Natural killer cell (primary cell): ENCODE measurements around the gene TMEM225B. TPM values are rescaled to one million over a fixed set of nuclear protein-coding genes. Genes with fewer than 3 reads are reported as not detected.
A peak's percentile ranks its signal among the peaks of the same experiment; 100 is the strongest.
"Not testable (repeated sequence)": the region's sequence is repeated elsewhere in the genome, so short reads cannot be mapped to it uniquely, and the experiment has no call there.

Source experiments
- ATAC-seq, 3 donors: fragments of 150-1000 bp in 2 of 3; fragments of 200-7000 bp in 1 of 3; cut with Tn5 transposase; 1 replicate in 1 of 3; 2 replicates in 2 of 3; pipeline ENCODE4 v1.10.0; 2021; ENCODE audit warnings: mild to moderate bottlenecking in 2 of 3, moderate library complexity in 2 of 3
- DNase-seq, 2 donors: peaks; one replicate each; pipeline versions ENCODE4 v3.0.0 to v3.0.0-alpha.2; 2013 to 2021; ENCODE audit warnings: mixed read lengths in 1 of 2
- H3K27ac ChIP-seq: one replicate; pipeline ENCODE4 v1.5.1; 2013; ENCODE audit warnings: mild to moderate bottlenecking, low read length
- H3K27me3 ChIP-seq: one replicate; pipeline ENCODE4 v1.6.1; 2013; ENCODE audit warnings: low read length; ENCODE audit not compliant: control insufficient read depth, insufficient read depth
- H3K36me3 ChIP-seq: one replicate; pipeline ENCODE4 v1.6.1; 2013; ENCODE audit warnings: low read length; ENCODE audit not compliant: control insufficient read depth, insufficient read depth
- H3K4me1 ChIP-seq: one replicate; pipeline ENCODE4 v1.6.1; 2013; ENCODE audit warnings: low read length; ENCODE audit not compliant: control insufficient read depth, insufficient read depth
- H3K4me3 ChIP-seq: one replicate; pipeline ENCODE4 v1.5.1; 2013; ENCODE audit warnings: low read length
- H3K9me3 ChIP-seq: one replicate; pipeline ENCODE4 v1.6.1; 2013; ENCODE audit warnings: low read length; ENCODE audit not compliant: control insufficient read depth, insufficient read depth
- H3K27ac Mint-ChIP-seq, 2 donors: one replicate each; pipeline ENCODE4 v1.8.0; 2022; ENCODE audit warnings: mild to moderate bottlenecking in 2 of 2, mixed read lengths in 2 of 2, moderate library complexity in 1 of 2
- H3K27me3 Mint-ChIP-seq, 2 donors: one replicate each; pipeline ENCODE4 v1.8.0; 2022; ENCODE audit warnings: low read depth in 2 of 2, mixed read lengths in 2 of 2
- H3K36me3 Mint-ChIP-seq: one replicate; pipeline ENCODE4 v1.8.0; 2022; ENCODE audit warnings: mixed read lengths
- H3K4me1 Mint-ChIP-seq, 2 donors: one replicate each; pipeline ENCODE4 v1.8.0; 2022; ENCODE audit warnings: mixed read lengths in 2 of 2
- H3K4me3 Mint-ChIP-seq: one replicate; pipeline ENCODE4 v1.8.0; 2022; ENCODE audit warnings: mild to moderate bottlenecking, moderate library complexity, mixed read lengths
- H3K9me3 Mint-ChIP-seq, 2 donors: one replicate each; pipeline ENCODE4 v1.8.0; 2022; ENCODE audit warnings: mixed read lengths in 2 of 2
- WGBS: methylation state at CpG from one replicate; pipeline ENCODE4 v1.1.7; 2013; ENCODE audit warnings: missing lambda C conversion rate; ENCODE audit not compliant: insufficient coverage; 5-methylcytosine and 5-hydroxymethylcytosine counted together
- intact Hi-C: fragments of 100-400 bp; cut with micrococcal nuclease; formaldehyde crosslinking; loops from one replicate; pipeline ENCODE4 v1.14.2; 2022
- total RNA-seq, 4 donors: library from RNA; stranded (reverse); fragments of 120-200 nt in 1 of 4; gene quantifications; one replicate each; pipeline versions ENCODE4 v1.2.3 to v1.2.4, GENCODE V29; 2013 to 2022
- TF ChIP-seq, protein P1 (sequence below): fragments of 200-600 bp; IDR thresholded peaks from one replicate; pipeline ENCODE4 v1.8.0; 2022; ENCODE audit warnings: antibody characterized with exemption

Gene TMEM225B, protein sequence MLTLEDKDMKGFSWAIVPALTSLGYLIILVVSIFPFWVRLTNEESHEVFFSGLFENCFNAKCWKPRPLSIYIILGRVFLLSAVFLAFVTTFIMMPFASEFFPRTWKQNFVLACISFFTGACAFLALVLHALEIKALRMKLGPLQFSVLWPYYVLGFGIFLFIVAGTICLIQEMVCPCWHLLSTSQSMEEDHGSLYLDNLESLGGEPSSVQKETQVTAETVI
- 1 to 10 TPM; 1.4 to 2.5 (median 2.0) TPM for total RNA-seq
- total RNA-seq (2013) = 1.9 TPM

DNA sequence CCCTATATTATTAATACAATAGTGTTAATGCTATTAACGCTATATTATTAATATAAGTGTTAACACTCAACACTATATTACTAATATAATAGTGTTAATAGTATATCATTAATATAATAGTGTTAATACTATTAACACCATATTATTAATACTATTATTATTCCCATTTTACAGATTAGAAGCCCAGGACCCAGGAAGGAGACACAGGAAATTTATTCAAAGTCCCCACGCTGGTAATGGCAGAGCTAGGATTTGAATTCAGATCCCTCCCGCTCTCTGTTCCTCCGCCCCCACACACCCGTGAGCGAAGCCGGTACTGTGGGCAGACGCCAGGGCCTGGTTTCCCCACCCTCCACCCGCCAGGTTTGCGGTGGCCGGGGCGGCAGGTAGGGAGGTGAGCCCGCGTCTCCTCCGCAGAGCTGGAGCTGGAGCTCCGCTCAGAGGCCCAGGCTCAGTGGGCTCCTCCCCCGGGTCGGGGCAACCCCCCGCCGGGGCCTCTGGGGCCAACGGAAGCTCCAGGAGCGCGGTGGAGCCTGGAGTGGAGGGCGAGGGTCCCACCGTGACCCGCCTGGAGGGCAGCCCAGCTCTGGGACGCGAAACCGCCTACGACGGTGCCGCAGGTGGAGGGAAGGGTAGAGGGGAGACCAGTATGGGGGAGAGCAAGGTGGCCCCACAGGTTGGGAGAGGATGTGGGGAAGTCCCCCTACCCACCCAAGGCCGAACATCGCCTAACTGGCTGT, at the start of gene TMEM225B:
TSS of gene TMEM225B (plus strand) at position 506 of the 740 bp plus-strand sequence. CDS start 6,122 bp downstream, outside the sequence.
- H3K27me3 Mint-ChIP-seq = no peaks in the 10 kb centered on the region
- ATAC-seq (peak in 1 of 3 donors; percentile 31), DNase-seq (peak in 1 of 2 donors; percentile 11)
- TF ChIP-seq, protein P1, sequence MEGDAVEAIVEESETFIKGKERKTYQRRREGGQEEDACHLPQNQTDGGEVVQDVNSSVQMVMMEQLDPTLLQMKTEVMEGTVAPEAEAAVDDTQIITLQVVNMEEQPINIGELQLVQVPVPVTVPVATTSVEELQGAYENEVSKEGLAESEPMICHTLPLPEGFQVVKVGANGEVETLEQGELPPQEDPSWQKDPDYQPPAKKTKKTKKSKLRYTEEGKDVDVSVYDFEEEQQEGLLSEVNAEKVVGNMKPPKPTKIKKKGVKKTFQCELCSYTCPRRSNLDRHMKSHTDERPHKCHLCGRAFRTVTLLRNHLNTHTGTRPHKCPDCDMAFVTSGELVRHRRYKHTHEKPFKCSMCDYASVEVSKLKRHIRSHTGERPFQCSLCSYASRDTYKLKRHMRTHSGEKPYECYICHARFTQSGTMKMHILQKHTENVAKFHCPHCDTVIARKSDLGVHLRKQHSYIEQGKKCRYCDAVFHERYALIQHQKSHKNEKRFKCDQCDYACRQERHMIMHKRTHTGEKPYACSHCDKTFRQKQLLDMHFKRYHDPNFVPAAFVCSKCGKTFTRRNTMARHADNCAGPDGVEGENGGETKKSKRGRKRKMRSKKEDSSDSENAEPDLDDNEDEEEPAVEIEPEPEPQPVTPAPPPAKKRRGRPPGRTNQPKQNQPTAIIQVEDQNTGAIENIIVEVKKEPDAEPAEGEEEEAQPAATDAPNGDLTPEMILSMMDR = no peak
- H3K9me3 ChIP-seq = no peaks in the 10 kb centered on the region
- no peak within 1 kb of the TSS for H3K4me3 Mint-ChIP-seq
- H3K4me3 ChIP-seq = no peak within 1 kb of the TSS
- intact Hi-C loops = no loop called here
- whole genome bisulfite sequencing = 78% methylated on average over 33 of the region's 34 CpGs
- H3K27ac Mint-ChIP-seq = no peak within 1 kb of the TSS
- H3K36me3 ChIP-seq = no peaks in the 10 kb centered on the region
- no peak within 1 kb of the TSS for H3K27ac ChIP-seq
- no peaks in the 10 kb centered on the region for H3K4me1 Mint-ChIP-seq
- no peaks in the 10 kb centered on the region for H3K9me3 Mint-ChIP-seq
- H3K27me3 ChIP-seq = no peaks in the 10 kb centered on the region
- no peaks in the 10 kb centered on the region for H3K4me1 ChIP-seq
- H3K36me3 Mint-ChIP-seq = no peaks in the 10 kb centered on the region

DNA sequence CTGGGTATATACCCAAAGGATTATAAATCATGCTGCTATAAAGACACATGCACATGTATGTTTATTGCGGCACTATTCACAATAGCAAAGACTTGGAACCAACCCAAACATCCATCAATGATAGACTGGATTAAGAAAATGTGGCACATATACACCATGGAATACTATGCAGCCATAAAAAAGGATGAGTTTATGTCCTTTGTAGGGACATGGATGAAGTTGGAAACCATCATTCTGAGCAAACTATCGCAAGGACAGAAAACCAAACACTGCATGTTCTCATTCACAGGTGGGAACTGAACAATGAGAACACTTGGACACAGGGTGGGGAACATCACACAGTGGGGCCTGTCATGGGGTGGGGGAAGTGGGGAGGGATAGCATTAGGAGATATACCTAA, 48.5 kb upstream of the TMEM225B start:
- H3K36me3 ChIP-seq = peaks cover 16% of the 10 kb centered on the region
- H3K36me3 Mint-ChIP-seq, H3K27me3 ChIP-seq, H3K27me3 Mint-ChIP-seq, H3K4me3 Mint-ChIP-seq, H3K4me3 ChIP-seq, H3K27ac Mint-ChIP-seq, H3K4me1 ChIP-seq, ATAC-seq, H3K9me3 ChIP-seq, H3K27ac ChIP-seq, H3K9me3 Mint-ChIP-seq, intact Hi-C loops, DNase-seq: not testable (repeated sequence)
- H3K4me1 Mint-ChIP-seq = peaks cover 20 to 30% of the 10 kb centered on the region in 2 donors
- WGBS = no CpG with 5 or more reads among the region's 2 CpGs

DNA sequence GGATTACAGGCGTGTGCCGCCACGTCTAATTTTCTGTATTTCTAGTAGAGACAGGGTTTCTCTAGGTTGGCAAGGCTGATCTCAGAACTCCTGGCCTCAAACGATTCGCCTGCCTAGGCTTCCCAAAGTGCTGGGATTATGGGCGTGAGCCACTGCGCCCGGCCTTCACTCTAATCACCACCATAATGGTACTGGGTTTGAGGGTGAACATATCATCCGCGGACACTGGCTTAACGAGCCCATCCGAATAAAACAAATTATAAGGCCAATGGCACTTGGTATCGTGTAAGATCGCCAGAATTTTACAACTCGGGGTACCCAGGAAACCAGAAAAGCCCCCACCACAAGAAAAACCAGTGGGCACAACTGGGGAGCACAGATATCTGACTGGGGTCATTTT, 46.7 kb upstream of the TMEM225B start:
- Mint-ChIP-seq H3K36me3 (peaks cover 6% of the 10 kb centered on the region), H3K27me3 (no peaks in the 10 kb centered on the region), H3K4me1 (peaks cover 24 to 40% of the 10 kb centered on the region in 2 donors), H3K27ac (peak overlapping the region; percentile 94 to 95), H3K4me3 (peak overlapping the region; percentile 92), H3K9me3 (no peaks in the 10 kb centered on the region)
- Histone ChIP-seq H3K4me3 (peak overlapping the region; percentile 90), H3K27me3 (no peaks in the 10 kb centered on the region), H3K9me3 (no peaks in the 10 kb centered on the region), H3K4me1 (peaks cover 8% of the 10 kb centered on the region), H3K27ac (peak overlapping the region; percentile 82), H3K36me3 (peaks cover 20% of the 10 kb centered on the region)
- DNase-seq (no peak), ATAC-seq (no peak)
- TF ChIP-seq, protein P1 = no peak
- WGBS = 14% methylated on average over 14 of the region's 15 CpGs
- intact Hi-C loops = loop anchor here (5.0 kb wide), 1 partner anchor 144 kb away; the partner anchor contains the start of genes BUD31 and PDAP1

DNA sequence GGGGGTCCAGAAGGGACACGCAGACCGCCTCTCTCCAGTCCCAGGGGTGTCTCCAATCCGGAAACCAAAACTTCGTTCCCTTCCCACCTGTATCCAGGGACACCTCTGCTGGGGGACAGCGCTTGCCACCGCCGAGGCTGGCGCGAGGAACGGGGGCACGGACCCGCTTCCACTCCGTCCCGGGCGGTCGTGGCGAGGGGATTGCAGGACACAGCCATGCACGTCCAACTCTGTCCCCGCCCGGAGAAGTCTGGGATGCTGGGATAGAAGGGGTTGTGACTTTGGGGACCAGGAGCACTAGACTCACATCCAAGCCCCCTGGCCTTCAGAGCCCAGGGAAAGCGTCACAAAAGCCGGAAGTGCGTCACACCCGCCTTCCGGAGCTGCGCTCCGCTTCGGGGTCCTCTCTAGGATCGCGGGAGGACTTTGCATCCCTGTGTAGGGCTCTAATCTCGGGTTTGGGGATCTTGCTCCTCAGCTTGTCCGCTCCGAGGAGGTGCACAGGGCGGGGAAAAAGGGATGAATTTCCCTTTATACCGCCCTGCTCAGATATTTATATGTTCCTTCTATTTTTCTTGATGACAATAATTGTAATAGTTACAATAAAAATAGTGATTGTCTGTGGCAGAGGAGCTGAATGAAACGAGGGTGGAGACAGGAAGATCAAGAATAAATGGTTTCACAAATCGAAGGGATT, 46.2 kb upstream of the TMEM225B start, which contains the start of gene FAM200A:
TSS of gene FAM200A (minus strand) at position 348 of the 697 bp plus-strand sequence. CDS start 3,707 bp downstream, outside the sequence.
- TF ChIP-seq, protein P1 = no peak
- H3K27ac Mint-ChIP-seq = peak within 1 kb of the TSS; percentile 94 to 95
- ATAC-seq (peak; percentile 97 to 99 (median 98)), DNase-seq (peak; percentile 79 to 96)
- no peaks in the 10 kb centered on the region for H3K27me3 Mint-ChIP-seq
- H3K4me3 ChIP-seq = peak within 1 kb of the TSS; percentile 90
- H3K36me3 ChIP-seq = peaks cover 20% of the 10 kb centered on the region
- peak within 1 kb of the TSS; percentile 82 for H3K27ac ChIP-seq
- peaks cover 11% of the 10 kb centered on the region for H3K4me1 ChIP-seq
- peak within 1 kb of the TSS; percentile 92 for H3K4me3 Mint-ChIP-seq
- no peaks in the 10 kb centered on the region for H3K27me3 ChIP-seq
- intact Hi-C loops = loop anchor here (1.0 to 5.0 kb wide), 3 partner anchors 48 to 145 kb away; partner anchors contain the start of genes BUD31, PDAP1, ZKSCAN5 and ZNF394
- WGBS = under 1% methylated on average over 35 of the region's 37 CpGs
- no peaks in the 10 kb centered on the region for H3K9me3 ChIP-seq
- peaks cover 6% of the 10 kb centered on the region for H3K36me3 Mint-ChIP-seq
- no peaks in the 10 kb centered on the region for H3K9me3 Mint-ChIP-seq
- peaks cover 24 to 40% of the 10 kb centered on the region in 2 donors for H3K4me1 Mint-ChIP-seq
